Umbilical cord (tissue), 2 donors: ENCODE measurements around the gene SSRP1. TPM values are rescaled to one million over a fixed set of nuclear protein-coding genes. Genes with fewer than 3 reads are reported as not detected.
"Not testable (repeated sequence)": the region's sequence is repeated elsewhere in the genome, so short reads cannot be mapped to it uniquely, and the experiment has no call there.

ENCODE experiments used
- DNase-seq: peaks from one replicate; pipeline ENCODE4 v3.0.0-alpha.2; 2015; ENCODE audit warnings: low spot score
- total RNA-seq: library from RNA; depleted of rRNA; stranded (reverse); fragments of >200 nt; gene quantifications from one replicate; pipeline ENCODE4 v1.2.3, GENCODE V29; 2014; ENCODE audit warnings: low replicate concordance; ENCODE audit not compliant: insufficient read depth

SSRP1 gene
- total RNA-seq, 1 donor from 2014 or later: 54.7 TPM

- DNase-seq: no peak
Measured at GRCh38 chr11:57301711-57302423, 33.8 kb downstream of the SSRP1 start.

GRCh38 chr11:57300785-57301184, 34.9 kb downstream of the SSRP1 start:
- DNase-seq: no peak

GRCh38 chr11:57299150-57299737, 36.4 kb downstream of the SSRP1 start:
- DNase-seq: no peak

GRCh38 chr11:57297221-57297620, 38.5 kb downstream of the SSRP1 start:
- no peak for DNase-seq

GRCh38 chr11:57296205-57296604, 39.5 kb downstream of the SSRP1 start:
- DNase-seq: not testable (repeated sequence)

- peak; percentile 52 for DNase-seq
Measured at GRCh38 chr11:57294225-57295131, 41.2 kb downstream of the SSRP1 start.

GRCh38 chr11:57290288-57290687, 45.4 kb downstream of the SSRP1 start:
- no peak for DNase-seq

GRCh38 chr11:57288771-57289579, 46.7 kb downstream of the SSRP1 start:
- DNase-seq: peak; percentile 44

- DNase-seq: no peak
Measured at GRCh38 chr11:57287884-57288283, 47.8 kb downstream of the SSRP1 start.

- DNase-seq: no peak
Measured at GRCh38 chr11:57283231-57283990, 52.3 kb downstream of the SSRP1 start.

GRCh38 chr11:57281546-57281945, 54.1 kb downstream of the SSRP1 start:
- DNase-seq: not testable (repeated sequence)

- DNase-seq: peak; percentile 47
Measured at GRCh38 chr11:57279116-57279515, 56.6 kb downstream of the SSRP1 start.

- no peak for DNase-seq
Measured at GRCh38 chr11:57278721-57279095, 57.0 kb downstream of the SSRP1 start.

GRCh38 chr11:57277845-57278720, 57.6 kb downstream of the SSRP1 start:
- DNase-seq: peak; percentile 88

- peak; percentile 32 for DNase-seq
Measured at GRCh38 chr11:57276971-57277675, 58.6 kb downstream of the SSRP1 start.

- DNase-seq: no peak
Measured at GRCh38 chr11:57276169-57276970, 59.3 kb downstream of the SSRP1 start.
